Pancreas (tissue), 10 donors: ENCODE data around the gene OR6P1. TPM values are rescaled to one million over a fixed set of nuclear protein-coding genes. Genes with fewer than 3 reads are reported as not detected.

Experiments used
- ATAC-seq, 4 donors: fragments of 200-7000 bp; cut with Tn5 transposase; one replicate each; pipeline versions ENCODE4 v1.8.0 to v1.9.1; 2020; ENCODE audit warnings: mild to moderate bottlenecking in 4 of 4, moderate library complexity in 4 of 4
- DNase-seq, 6 donors: peaks; one replicate each; pipeline ENCODE4 v3.0.0-alpha.2; 2020
- FAIRE-seq: peaks from 2 replicates; lab custom pipeline; 2012; peaks lifted over from hg19 to GRCh38; lab: Jason Lieb, UNC
- H3K27ac ChIP-seq, 4 donors: fragments of 200-600 bp; sonication (generic); 1 replicate in 3 of 4; 2 replicates in 1 of 4; pipeline versions ENCODE4 v1.5.0 to v1.8.0; 2020
- H3K27me3 ChIP-seq, 4 donors: fragments of 200-600 bp; one replicate each; pipeline ENCODE4 v1.8.0; 2021
- H3K36me3 ChIP-seq, 3 donors: fragments of 200-600 bp; sonication (generic) in 1 of 3; one replicate each; pipeline versions ENCODE4 v1.5.0 to v1.8.0; 2020 to 2021
- H3K4me1 ChIP-seq, 3 donors: fragments of 200-600 bp; one replicate each; pipeline ENCODE4 v1.8.0; 2021
- H3K4me3 ChIP-seq, 4 donors: fragments of 200-600 bp; sonication (generic) in 2 of 4; one replicate each; pipeline versions ENCODE4 v1.5.0 to v1.8.0; 2020 to 2021
- H3K9me3 ChIP-seq, 4 donors: fragments of 200-600 bp; one replicate each; pipeline ENCODE4 v1.8.0; 2021
- CTCF ChIP-seq, 4 donors: fragments of 200-600 bp; sonication (generic) in 3 of 4; IDR thresholded peaks; one replicate each; pipeline versions ENCODE4 v1.5.0 to v1.8.0; 2021; ENCODE audit warnings: antibody characterized with exemption in 4 of 4
- WGBS, 2 donors: extraction: QIAGEN DNeasy Blood & Tissue Kit; methylation state at CpG; one replicate each; pipeline ENCODE4 v1.1.7; 2013; 5-methylcytosine and 5-hydroxymethylcytosine counted together
- intact Hi-C, 3 donors: fragments of 100-400 bp; cut with DNase I; formaldehyde crosslinking; loops; one replicate each; pipeline versions ENCODE4 v1.11.1 to v1.14.2; 2022
- polyA plus RNA-seq, 2 donors: library from polyadenylated mRNA; stranded (reverse); fragments of 200-250 nt; gene quantifications; one replicate each; pipeline ENCODE4 v1.2.3, GENCODE V29; 2013
- total RNA-seq, 6 donors: library from RNA; stranded (reverse); fragmentation: NEBNext Ultra II Directional in 4 of 6; extraction: Animal tissue kit (Norgen Biotek cat#: 25700) in 4 of 6; gene quantifications; one replicate each; pipeline versions ENCODE4 v1.2.1 to v1.2.4, GENCODE V29; 2021 to 2023
- donor health status: healthy with polysubstance abuse.
- donor health status: DM: no; HTN: no; CAD: no; lungs with moderate emphysema.
- donor health status: DM: no; HTN: no; CAD: no.
- donor health status: control.
- donor health status: control.
- donor health status: Bipolar disorder and iron deficiency.
- donor health status: DM: yes; HTN: yes; CAD: no.
- donor health status: DM: no; HTN: no; CAD: no.
- donor health status: DM: no; HTN: no; CAD: no.
- donor health status: DM: yes; HTN: yes; CAD: no.

Gene OR6P1
- total and polyA plus RNA-seq, 8 donors, result not detected

- no peak for DNase-seq
- intact Hi-C loops, result no loop called here
- TF ChIP-seq CTCF (IDR thresholded peaks at IDR 0.05), result no peak
- Histone ChIP-seq H3K27ac (no peak overlapping the region), H3K36me3 (no peaks in the 10 kb centered on the region), H3K27me3 (peaks cover 0 to 5% (median 2%) of the 10 kb centered on the region in 4 donors), H3K4me1 (no peaks in the 10 kb centered on the region), H3K9me3 (no peaks in the 10 kb centered on the region), H3K4me3 (no peak overlapping the region)
- no peak for FAIRE-seq
- WGBS, 2 donors, result 52 to 54% methylated on average over 1 of the region's 1 CpG
- no peak for ATAC-seq
These were observed 1.8 kb upstream of the OR6P1 start for GRCh38 chr1:158572226-158572625.

GRCh38 chr1:158564608-158565007 lies 5.8 kb downstream of the OR6P1 start:
- H3K27me3 ChIP-seq, result no peaks in the 10 kb centered on the region
- intact Hi-C loops, result no loop called here
- H3K27ac ChIP-seq, result no peak overlapping the region
- H3K9me3 ChIP-seq, result no peaks in the 10 kb centered on the region
- DNase-seq, result no peak
- no peak for FAIRE-seq
- no peak for ATAC-seq
- no peaks in the 10 kb centered on the region for H3K4me1 ChIP-seq
- WGBS, 2 donors, result 44 to 55% methylated on average over 2 of the region's 2 CpGs
- H3K36me3 ChIP-seq, result no peaks in the 10 kb centered on the region
- no peak for TF ChIP-seq CTCF (IDR thresholded peaks at IDR 0.05)
- H3K4me3 ChIP-seq, result no peak overlapping the region

- H3K4me3 ChIP-seq, result no peak overlapping the region
- intact Hi-C loops, result no loop called here
- DNase-seq, result no peak
- H3K27ac ChIP-seq, result no peak overlapping the region
- no peak for ATAC-seq
- H3K4me1 ChIP-seq, result no peaks in the 10 kb centered on the region
- TF ChIP-seq CTCF (IDR thresholded peaks at IDR 0.05), result no peak
- no peaks in the 10 kb centered on the region for H3K9me3 ChIP-seq
- FAIRE-seq, result no peak
- no peaks in the 10 kb centered on the region for H3K36me3 ChIP-seq
- 43 to 51% methylated on average over 2 of the region's 2 CpGs for WGBS, 2 donors
- no peaks in the 10 kb centered on the region for H3K27me3 ChIP-seq
These were observed 6.5 kb downstream of the OR6P1 start for GRCh38 chr1:158563853-158564252.

- H3K27me3 ChIP-seq, result no peaks in the 10 kb centered on the region
- TF ChIP-seq CTCF (IDR thresholded peaks at IDR 0.05), result no peak
- no peak overlapping the region for H3K4me3 ChIP-seq
- ATAC-seq (no peak), DNase-seq (no peak), FAIRE-seq (no peak)
- H3K9me3 ChIP-seq, result no peaks in the 10 kb centered on the region
- intact Hi-C loops, result no loop called here
- WGBS, 2 donors, result 51 to 79% methylated on average over 1 of the region's 1 CpG
- no peaks in the 10 kb centered on the region for H3K4me1 ChIP-seq
- no peaks in the 10 kb centered on the region for H3K36me3 ChIP-seq
- no peak overlapping the region for H3K27ac ChIP-seq
These were observed 10.7 kb downstream of the OR6P1 start for GRCh38 chr1:158559696-158560095.

- Histone ChIP-seq H3K9me3 (no peaks in the 10 kb centered on the region), H3K27me3 (no peaks in the 10 kb centered on the region), H3K4me3 (no peak within 1 kb of the TSS), H3K36me3 (no peaks in the 10 kb centered on the region), H3K4me1 (no peaks in the 10 kb centered on the region), H3K27ac (no peak within 1 kb of the TSS)
- 62 to 71% methylated on average over 3 of the region's 3 CpGs for WGBS, 2 donors
- no peak for ATAC-seq
- no peak for DNase-seq
- no peak for FAIRE-seq
- intact Hi-C loops, result no loop called here
- no peak for TF ChIP-seq CTCF (IDR thresholded peaks at IDR 0.05)
These were observed 16.0 kb downstream of the OR6P1 start, which contains the start of gene OR6Y1 for GRCh38 chr1:158554352-158554751. Gene OR6Y1 (minus strand): TSS chr1:158554405. CDS start chr1:158548105, 6,300 bp downstream.
